ENCODE measurements around the gene CAVIN4.

Gene CAVIN4

DNA sequence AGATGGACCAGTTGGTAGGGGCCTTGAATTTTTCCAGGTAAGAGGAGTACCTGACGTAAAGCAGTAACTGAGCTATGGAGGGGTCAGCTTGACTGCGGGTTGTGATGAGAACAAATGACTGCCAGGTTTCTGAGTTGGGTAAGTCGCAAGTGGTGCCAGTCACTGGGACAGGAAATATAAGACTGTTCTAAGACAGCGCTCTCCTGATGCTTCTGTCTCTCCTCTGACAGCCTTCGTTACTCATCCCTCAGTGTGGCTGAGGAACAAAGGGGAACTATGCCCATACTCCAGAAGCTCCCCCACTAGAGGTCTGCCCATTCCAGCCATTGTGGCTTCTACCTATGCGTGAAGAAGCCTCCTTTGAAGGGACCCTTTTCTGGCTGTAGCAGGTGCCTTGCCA is 13.3 kb downstream of the CAVIN4 start:
- DNase-seq (ENCODE audit: low read depth) = no peak

DNA sequence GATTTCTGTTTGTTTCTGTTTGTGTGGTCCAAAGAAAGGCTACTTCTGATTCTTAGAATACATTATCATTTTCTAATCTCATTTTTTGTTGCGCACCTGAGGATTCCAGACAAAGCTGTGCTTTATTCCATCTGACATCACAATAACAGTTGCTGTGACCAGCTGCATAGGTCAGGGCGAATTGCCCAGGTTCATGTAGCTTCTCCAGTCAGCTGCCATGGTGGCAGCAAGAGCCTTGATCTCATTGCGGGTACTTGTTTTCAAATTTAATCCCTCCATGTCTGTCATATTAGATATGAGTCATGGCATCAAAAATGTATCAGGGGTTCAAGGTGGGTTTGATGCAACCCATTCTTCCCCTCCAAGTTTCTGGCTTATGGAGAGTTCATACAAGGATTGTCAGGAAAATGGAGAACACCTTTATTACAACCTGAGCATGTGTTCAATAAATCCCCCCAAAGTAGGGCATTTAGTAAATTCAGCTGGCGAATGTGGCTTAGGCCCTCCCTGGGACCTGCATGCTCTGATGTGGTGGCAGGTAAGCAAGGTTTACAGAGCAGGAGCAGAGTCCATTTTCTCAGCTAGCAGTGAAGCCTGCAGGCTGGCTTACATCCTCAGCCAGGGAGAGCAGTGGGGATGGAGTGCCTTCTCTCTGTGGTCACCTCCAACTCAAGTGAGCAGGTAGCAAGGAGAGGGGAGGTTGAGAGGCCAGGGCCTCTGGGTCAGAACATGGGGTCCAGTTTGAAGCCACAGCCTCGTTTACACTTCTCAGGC is 13.9 kb downstream of the CAVIN4 start:
- DNase-seq (ENCODE audit: low read depth) = no peak

DNA sequence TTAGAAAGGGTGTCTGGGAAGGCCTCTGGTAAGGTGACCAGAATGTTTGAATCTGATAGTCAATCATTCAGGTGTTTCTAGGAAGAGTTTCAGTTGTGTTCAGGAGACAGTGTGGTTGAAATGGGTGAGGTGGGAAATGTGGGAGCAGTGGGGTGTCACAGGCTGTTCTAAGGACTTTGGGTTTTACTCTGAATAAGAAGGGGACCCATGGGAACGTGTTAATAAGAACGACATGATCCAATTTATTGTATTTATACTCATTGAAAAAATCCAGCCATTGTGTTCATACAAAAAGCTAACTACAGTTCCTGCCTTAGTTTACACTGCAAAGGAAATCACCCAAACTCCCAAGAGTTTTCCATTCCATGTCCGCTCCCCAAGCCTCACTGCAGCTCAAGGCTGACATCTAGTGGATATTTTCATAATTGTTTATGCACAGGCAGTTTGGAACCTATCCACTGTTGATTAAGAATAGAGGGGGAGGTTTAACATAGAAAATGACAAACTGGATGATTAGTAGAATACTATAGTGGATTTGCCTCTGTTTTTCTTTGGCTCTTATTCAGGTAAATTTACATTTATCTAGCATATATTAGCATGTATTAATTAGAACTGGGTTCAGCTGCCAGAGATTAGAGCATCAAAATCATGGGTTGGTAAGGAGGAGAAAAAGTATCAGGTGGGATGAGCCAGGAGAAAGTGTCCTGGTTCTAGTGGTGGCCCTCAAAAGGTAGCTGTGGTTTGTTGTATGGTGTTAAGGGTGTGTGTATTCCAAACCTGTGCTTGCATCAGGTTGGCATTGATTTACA is 17.7 kb downstream of the CAVIN4 start:
- no peak for DNase-seq (ENCODE audit: low read depth)

DNA sequence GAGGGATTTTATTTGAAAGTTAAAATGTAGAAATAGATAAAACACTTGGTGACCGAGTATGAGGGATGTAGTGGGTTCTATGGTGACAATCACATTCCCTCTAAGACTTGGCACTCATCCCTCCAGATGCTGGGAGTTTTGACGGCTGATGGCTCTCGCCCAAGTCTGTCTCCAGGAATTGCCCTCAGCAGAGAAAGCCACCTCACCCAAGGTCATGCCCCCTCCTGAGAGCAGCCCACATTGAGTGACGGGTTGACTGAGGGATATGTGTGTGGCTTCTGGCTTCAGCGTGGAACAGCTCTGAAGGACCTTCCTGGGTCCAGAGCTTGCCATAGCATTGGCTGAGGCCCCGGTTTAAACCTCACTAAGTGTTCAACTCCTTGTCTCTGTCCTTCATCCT is 19.4 kb downstream of the CAVIN4 start:
- DNase-seq (ENCODE audit: low read depth) = no peak

DNA sequence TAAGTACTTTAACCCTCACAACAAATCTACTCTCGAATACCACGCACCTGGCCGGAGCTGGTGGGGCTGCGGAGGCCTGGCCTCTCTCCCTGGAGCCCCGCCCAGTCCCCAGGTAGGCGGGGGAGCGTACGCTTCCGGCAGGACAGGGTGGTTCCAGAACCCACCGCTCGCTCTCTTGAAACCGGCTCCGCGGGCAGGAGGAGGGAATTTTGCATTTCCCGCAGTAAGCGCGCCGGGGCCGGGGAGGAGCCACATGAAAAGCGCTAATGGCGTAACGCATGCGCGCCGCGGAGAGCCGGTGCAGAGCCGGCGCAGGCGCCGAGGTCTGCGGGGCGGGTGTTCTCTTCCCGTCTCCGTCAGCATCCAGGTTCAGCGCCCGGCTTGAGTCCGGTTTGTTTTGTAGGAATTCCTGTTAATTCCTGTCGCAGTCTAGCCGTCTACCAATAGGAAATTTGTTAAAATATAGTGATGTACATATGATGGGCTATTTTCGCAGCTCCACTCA is 20.8 kb downstream of the CAVIN4 start:
- peak; percentile 76 for DNase-seq (ENCODE audit: low read depth)

DNA sequence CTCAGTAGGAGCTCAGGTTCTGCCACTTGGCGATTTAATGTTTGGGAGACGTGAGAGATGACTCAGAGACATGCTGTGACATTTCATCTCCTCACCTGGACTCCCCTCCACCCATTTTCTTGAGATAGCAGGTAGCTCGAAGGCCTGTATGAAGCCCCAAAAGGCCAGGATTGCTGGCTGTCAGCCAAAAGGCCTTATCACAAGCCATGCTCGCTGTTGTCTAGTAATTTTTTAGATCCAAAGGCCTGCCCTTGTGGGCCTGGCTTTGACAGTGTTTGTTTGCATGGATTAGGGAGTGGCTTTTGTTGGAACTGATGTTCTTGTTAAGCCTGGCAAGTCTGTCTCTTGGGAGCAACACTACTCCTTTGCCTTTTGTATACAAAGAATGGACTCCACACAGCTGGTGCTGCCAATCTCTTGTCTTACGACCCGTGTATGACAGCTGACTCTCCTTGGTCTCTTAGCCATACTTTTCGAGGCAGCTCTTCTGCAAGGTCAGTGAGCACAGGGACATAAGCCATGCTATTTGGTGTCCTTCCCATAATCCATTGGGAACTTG is 22.7 kb downstream of the CAVIN4 start:
- no peak for DNase-seq (ENCODE audit: low read depth)

DNA sequence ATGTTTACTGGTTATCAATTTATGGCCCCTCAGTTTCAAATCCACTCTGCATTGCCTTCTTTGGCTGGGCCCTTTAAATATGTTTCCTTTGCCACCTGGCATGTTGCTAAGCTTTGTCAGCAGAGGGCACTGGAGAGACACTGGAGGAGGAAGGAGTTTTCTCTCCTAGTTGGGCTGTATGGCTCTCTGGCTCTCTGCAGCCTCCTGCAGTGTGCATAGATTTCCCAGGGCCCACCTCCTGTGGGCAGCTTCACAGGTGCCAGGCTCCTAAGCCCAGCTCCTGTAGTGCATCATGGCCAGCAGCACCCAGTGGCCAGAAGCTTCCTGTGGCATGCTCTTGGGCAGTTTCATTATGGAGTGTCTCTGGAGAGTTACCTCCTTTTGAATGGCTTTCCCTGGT is 23.3 kb downstream of the CAVIN4 start:
- no peak for DNase-seq (ENCODE audit: low read depth)

DNA sequence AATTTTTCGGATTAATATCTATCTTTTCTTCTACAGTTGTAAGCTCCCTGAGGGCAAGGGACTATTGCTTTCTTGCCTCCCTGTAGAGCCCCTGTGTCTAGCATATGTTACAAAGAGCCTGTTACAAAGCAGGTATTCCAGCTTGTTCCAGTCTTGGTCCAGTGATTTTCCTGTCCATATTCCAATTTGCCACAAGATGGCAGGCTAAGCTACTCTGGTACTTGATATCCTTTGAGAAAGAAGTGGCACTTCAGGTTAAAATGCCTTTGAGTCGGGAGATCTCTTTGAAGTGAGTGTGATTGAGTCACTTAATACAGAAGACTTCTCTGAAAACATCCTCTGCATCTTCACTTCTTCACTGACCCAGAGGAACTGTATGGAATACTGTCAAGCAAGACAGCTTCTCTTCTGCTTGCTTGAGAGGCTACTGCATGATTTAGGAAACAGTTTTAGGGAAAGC is 24.5 kb downstream of the CAVIN4 start:
- no peak for DNase-seq (ENCODE audit: low read depth)

DNA sequence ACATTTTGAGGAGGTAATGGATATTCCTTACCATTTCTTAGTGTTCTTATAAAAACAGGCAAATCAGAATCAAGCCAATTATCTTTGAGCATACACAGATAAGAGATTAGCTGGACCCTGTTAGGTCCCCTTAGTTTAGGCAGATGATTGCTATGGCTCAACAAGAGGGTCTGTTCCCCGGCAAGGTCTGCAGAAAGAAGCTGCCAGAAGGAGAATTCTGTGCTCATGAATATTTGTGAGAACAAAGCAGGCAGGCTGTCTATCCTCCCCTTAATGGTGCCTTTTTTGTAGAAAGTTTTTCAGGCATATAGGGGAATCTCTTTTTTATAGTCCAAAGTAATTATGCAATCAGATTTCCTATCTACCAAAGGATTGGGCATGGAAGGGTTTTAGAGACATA is 27.5 kb downstream of the CAVIN4 start:
- no peak for DNase-seq (ENCODE audit: low read depth)

DNA sequence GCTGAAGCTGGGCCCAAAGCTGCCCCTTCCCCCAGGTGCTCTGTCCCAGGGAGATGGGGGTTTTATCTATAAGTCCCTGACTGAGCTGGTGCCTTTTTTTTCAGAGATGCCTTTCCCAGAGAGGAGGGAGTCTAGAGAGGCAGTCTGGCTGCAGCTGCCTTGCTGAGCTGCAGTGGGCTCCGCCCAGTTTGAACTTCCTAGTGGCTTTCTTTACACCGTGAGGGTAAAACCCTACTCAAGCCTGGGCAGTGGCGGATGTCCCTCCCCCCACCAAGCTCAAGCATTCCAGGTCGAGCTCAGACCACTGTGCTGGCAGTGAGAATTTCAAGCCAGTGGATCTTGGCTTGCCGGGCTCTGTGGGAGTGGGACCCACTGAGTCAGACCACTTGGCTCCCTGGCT is 41.3 kb downstream of the CAVIN4 start:
- no peak for DNase-seq (ENCODE audit: low read depth)

DNA sequence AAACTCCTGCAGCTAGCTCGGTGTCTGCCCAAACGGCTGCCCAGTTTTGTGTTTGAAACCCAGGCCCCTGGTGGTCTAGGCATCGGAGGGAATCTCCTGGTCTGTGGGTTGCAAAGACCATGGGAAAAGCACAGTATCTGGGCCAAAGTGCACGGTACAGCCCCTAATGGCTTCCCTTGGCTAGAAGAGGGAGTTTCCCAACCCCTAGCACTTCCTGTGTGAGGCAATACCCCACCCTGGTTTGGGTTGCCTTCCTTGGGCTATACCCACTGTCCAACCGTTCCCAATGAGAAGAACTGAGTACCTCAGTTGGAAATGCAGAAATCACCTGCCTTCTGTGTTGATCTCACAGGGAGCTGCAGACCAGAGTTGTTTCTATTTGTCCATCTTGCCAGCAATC is 41.8 kb downstream of the CAVIN4 start:
- DNase-seq (ENCODE audit: low read depth) = no peak

DNA sequence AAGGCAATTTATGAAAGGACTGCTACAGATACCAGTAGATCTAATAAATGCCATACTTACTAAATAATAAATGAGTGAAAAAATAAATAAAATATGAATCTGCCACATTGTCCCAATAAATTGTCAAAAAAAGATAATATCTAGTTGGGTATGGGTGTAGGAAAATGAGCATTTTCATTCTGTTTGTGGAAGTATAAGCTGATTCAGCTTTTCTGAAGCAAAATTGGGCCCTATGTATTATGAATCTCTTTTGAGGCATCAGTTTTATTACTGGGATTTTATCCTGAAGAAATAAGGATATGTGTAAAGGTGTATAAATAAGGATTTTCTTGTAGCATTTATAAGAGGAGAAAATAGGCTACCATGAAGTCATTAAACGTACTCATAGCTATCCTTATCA is 46.1 kb downstream of the CAVIN4 start:
- no peak for DNase-seq (ENCODE audit: low read depth)

DNA sequence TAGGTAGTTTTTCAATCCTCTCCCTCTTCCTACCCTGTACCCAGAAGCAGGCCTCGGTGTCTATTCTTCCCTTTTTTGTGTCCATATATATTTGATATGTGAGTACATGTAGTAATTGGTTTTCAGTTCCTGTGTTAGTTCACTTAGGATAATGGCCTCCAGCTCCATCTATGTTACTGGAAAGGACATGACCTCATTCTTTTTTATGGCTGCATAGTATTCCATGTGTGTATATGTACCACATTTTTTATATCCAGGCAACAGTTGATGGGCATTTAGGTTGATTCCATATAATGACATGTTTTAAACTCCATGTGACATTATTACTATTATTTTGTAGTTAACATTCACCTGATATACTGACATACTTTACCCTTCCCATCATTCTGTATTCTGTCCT is 49.1 kb downstream of the CAVIN4 start:
- DNase-seq (ENCODE audit: low read depth) = no peak

DNA sequence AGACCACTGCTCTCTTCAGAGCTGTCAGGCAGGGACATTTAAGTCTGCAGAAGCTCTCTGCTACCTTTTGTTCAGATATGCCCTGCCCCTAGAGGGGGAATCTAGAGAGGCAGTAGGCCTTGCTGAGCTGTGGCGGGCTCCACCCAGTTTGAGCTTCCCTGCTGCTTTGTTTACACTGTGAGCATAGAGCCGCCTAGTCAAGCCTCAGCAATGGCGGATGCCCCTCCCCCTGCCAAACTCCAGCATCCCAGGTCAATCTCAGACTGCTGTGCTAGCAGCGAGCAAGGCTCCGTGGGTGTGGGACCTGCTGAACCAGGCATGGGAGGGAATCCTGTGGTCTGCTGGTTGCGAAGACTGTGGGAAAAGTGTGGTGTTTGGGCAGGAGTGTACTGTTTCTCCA is 59.9 kb downstream of the CAVIN4 start:
- DNase-seq (ENCODE audit: low read depth) = no peak
